ENCODE data around the gene SYT15. TPM values are rescaled to one million over a fixed set of nuclear protein-coding genes. Genes with fewer than 3 reads are reported as not detected.

Gene SYT15
- total and polyA plus RNA-seq, 2 of the 13 experiments (the other 11 are each of a cell fraction or from before 2014, with no cell fraction given): 0.24 to 0.38 TPM

DNA sequence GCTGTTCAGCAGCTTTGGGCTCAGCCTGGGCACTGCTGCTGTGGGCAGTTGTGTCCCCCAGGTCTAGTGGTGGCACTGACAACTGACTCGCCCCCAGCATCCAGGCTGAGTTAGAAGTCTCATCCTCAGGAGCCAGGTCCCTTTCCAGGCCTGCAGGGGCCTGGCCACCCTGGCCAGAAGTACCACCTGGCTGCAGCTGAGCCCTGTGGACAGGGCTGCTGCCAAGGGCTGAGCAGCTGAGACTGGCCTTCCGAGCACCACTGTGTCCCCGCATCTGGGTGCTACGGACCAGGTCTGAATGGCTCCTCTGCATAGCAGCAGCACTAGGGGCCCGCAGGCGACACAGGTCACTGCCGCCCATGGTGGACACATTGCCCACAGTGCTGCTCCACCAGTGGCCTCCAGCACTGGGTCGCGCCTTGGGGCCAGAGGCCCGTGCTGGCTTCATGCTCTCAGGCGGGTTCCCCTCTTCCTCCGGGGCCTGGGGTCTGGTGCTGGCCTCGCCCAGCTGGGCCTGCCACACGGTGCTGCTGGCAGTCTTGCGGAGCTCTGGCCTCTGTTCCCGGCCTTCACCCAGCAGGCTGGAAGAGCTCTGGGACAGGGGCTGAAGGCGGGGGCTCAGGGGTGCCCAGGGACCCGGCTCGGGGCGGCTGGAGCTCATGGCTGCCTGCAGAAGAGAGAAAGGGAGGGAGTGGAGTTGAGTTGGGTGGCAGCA is 28.7 kb upstream of the SYT15 start (continued):
- TF ChIP-seq KIAA2018 (CRISPR knock-in tag; IDR thresholded peaks at IDR 0.05; ENCODE audit: borderline replicate concordance): no peak
- TF ChIP-seq ZBTB1 (CRISPR knock-in tag; IDR thresholded peaks at IDR 0.05; ENCODE audit: borderline replicate concordance): no peak
- no peak for TF ChIP-seq IKZF1 (IDR thresholded peaks at IDR 0.05)
- TF ChIP-seq SAFB2 (CRISPR knock-in tag; IDR thresholded peaks at IDR 0.05; ENCODE audit: borderline replicate concordance, low read depth): no peak
- TF ChIP-seq ZNF263 (CRISPR knock-in tag; IDR thresholded peaks at IDR 0.05): no peak
- no peak for TF ChIP-seq ZNF317 (CRISPR knock-in tag; IDR thresholded peaks at IDR 0.05)
- TF ChIP-seq NFE2 (CRISPR knock-in tag; IDR thresholded peaks at IDR 0.05): no peak
- no peak for TF ChIP-seq ZNF572 (CRISPR knock-in tag; IDR thresholded peaks at IDR 0.05)
- TF ChIP-seq ZNF772 (CRISPR knock-in tag; IDR thresholded peaks at IDR 0.05): no peak
- TF ChIP-seq NPAS2 (CRISPR knock-in tag; IDR thresholded peaks at IDR 0.05; ENCODE audit: borderline replicate concordance): no peak
